Endothelial cell of umbilical vein (primary cell): Measurements from ENCODE around the gene GCH1.
"Not testable (repeated sequence)": the region's sequence is repeated elsewhere in the genome, so short reads cannot be mapped to it uniquely, and the experiment has no call there.

ENCODE experiments used
- EZH2 ChIP-seq: IDR thresholded peaks from 2 replicates; pipeline ENCODE4 v1.6.1; 2012; ENCODE audit warnings: borderline replicate concordance, low read depth, mild to moderate bottlenecking, moderate library complexity, low read length, inconsistent platforms; ENCODE audit not compliant: severe bottlenecking
- FOS ChIP-seq: IDR thresholded peaks from 2 replicates; pipeline ENCODE4 v1.6.1; 2011; ENCODE audit warnings: mild to moderate bottlenecking, low read length, moderate library complexity, borderline replicate concordance; ENCODE audit not compliant: insufficient read depth
- JUN ChIP-seq: IDR thresholded peaks from 2 replicates; pipeline ENCODE4 v1.6.1; 2011; ENCODE audit warnings: borderline replicate concordance, low read depth; ENCODE audit not compliant: insufficient read length, insufficient read depth
- MYC ChIP-seq: IDR thresholded peaks from one replicate; pipeline ENCODE4 v1.6.1; 2011; ENCODE audit warnings: mild to moderate bottlenecking, low read depth, low read length
- POLR2A ChIP-seq: IDR thresholded peaks from 2 replicates; pipeline ENCODE4 v1.6.1; 2012; ENCODE audit warnings: low read depth, mild to moderate bottlenecking, control low read depth, low read length
- POLR2AphosphoS5 ChIP-seq: IDR thresholded peaks from 2 replicates; pipeline ENCODE4 v1.6.1; 2012; ENCODE audit warnings: low read depth, mild to moderate bottlenecking, control low read depth, low read length, moderate library complexity; ENCODE audit not compliant: insufficient read depth
- TF ChIP-seq, protein P1 (sequence below), 2 donors: IDR thresholded peaks; 1 replicate in 1 of 2; 2 replicates in 1 of 2; pipeline ENCODE4 v1.5.1; 2011; ENCODE audit warnings: low read length in 2 of 2, mild to moderate bottlenecking in 2 of 2, moderate library complexity in 2 of 2, control low read depth in 1 of 2, inconsistent platforms in 1 of 2, low read depth in 1 of 2; ENCODE audit not compliant: insufficient read depth in 1 of 2; ENCODE audit errors: extremely low read depth in 1 of 2
- TF ChIP-seq, protein P2 (sequence below): IDR thresholded peaks from 2 replicates; pipeline ENCODE4 v1.6.1; 2011; ENCODE audit not compliant: insufficient read depth, insufficient read length

DNA sequence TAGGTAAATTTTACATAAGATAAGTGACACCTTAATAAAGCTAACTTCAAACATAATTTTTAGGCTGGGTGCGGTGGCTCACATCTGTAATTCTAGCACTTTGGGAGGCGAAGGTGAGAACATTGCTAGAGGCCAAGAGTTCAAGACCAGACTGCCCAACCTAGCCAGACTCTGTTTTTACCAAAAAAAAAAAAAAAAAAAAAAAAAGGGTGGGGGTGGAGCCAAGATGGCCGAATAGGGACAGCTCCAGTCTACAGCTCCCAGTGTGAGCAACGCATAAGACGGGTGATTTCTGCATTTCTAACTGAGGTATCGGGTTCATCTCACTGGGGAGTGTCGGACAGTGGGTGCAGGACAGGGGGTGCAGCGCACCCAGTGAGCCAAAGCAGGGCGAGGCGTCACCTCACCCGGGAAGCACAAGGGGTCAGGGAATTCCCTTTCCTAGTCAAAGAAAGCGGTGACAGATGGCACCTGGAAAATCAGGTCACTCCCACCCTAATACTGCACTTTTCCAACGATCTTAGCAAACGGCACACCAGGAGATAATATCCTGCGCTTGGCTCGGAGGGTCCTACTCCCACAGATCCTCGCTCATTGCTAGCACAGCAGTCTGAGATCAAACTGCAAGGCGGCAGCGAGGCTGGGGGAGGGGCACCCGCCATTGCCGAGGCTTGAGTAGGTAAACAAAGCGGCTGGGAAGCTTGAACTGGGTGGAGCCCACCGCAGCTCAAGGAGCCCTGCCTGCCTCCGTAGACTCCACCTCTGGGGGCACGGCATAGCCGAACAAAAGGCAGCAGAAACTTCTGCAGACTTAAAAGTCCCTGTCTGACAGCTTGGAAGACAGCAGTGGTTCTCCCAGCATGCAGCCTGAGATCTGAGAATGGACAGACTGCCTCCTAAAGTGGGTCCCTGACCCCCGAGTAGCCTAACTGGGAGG is 32.2 kb downstream of the GCH1 start:
- TF ChIP-seq, protein P1, sequence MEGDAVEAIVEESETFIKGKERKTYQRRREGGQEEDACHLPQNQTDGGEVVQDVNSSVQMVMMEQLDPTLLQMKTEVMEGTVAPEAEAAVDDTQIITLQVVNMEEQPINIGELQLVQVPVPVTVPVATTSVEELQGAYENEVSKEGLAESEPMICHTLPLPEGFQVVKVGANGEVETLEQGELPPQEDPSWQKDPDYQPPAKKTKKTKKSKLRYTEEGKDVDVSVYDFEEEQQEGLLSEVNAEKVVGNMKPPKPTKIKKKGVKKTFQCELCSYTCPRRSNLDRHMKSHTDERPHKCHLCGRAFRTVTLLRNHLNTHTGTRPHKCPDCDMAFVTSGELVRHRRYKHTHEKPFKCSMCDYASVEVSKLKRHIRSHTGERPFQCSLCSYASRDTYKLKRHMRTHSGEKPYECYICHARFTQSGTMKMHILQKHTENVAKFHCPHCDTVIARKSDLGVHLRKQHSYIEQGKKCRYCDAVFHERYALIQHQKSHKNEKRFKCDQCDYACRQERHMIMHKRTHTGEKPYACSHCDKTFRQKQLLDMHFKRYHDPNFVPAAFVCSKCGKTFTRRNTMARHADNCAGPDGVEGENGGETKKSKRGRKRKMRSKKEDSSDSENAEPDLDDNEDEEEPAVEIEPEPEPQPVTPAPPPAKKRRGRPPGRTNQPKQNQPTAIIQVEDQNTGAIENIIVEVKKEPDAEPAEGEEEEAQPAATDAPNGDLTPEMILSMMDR (IDR thresholded peaks at IDR 0.05; ENCODE audit: extremely low read depth in 1 of 2, insufficient read depth in 1 of 2, low read depth in 1 of 2, low read length in 2 of 2) = not testable (repeated sequence)
- TF ChIP-seq POLR2AphosphoS5, EZH2, POLR2A, JUN, MYC, FOS: not testable (repeated sequence)
- TF ChIP-seq, protein P2, sequence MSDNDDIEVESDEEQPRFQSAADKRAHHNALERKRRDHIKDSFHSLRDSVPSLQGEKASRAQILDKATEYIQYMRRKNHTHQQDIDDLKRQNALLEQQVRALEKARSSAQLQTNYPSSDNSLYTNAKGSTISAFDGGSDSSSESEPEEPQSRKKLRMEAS = not testable (repeated sequence)
